Neural progenitor cell (in vitro differentiated cells): ENCODE data around the gene HOXD1. TPM values are rescaled to one million over a fixed set of nuclear protein-coding genes. Genes with fewer than 3 reads are reported as not detected.

Experiments
- DNase-seq: peaks from one replicate; pipeline ENCODE4 v3.0.0-alpha.2; 2016; ENCODE audit warnings: low spot score
- H2AFZ ChIP-seq: fragments of 200-600 bp; sonication (generic); replicated peaks from 2 replicates; pipeline ENCODE4 v1.6.1; 2016; ENCODE audit warnings: antibody characterized with exemption
- H3F3A ChIP-seq: fragments of 200-600 bp; sonication (generic); 2 replicates; pipeline ENCODE4 v1.6.1; 2016; ENCODE audit warnings: antibody characterized with exemption, low read depth
- H3K27ac ChIP-seq: fragments of 200-600 bp; sonication (generic); 2 replicates; pipeline ENCODE4 v1.5.1; 2016; ENCODE audit warnings: mild to moderate bottlenecking
- H3K27me3 ChIP-seq: fragments of 200-600 bp; sonication (generic); 2 replicates; pipeline ENCODE4 v1.6.1; 2016; ENCODE audit warnings: mild to moderate bottlenecking, moderate library complexity
- H3K36me3 ChIP-seq: fragments of 200-600 bp; sonication (generic); 2 replicates; pipeline ENCODE4 v1.5.1; 2016
- H3K4me1 ChIP-seq: fragments of 200-600 bp; sonication (generic); 2 replicates; pipeline ENCODE4 v1.6.1; 2016; ENCODE audit warnings: mixed run types
- H3K4me2 ChIP-seq: fragments of 200-600 bp; sonication (generic); 2 replicates; pipeline ENCODE4 v1.6.1; 2016
- H3K4me3 ChIP-seq: fragments of 200-600 bp; sonication (generic); 2 replicates; pipeline ENCODE4 v1.5.1; 2016
- H3K79me2 ChIP-seq: fragments of 200-600 bp; sonication (generic); 2 replicates; pipeline ENCODE4 v1.6.1; 2016; ENCODE audit warnings: low read depth
- H3K9ac ChIP-seq: fragments of 200-600 bp; sonication (generic); 2 replicates; pipeline ENCODE4 v1.6.1; 2016
- H3K9me3 ChIP-seq: fragments of 200-600 bp; sonication (generic); 2 replicates; pipeline ENCODE4 v1.5.1; 2016; ENCODE audit warnings: low read depth
- H4K20me1 ChIP-seq: fragments of 200-600 bp; sonication (generic); 2 replicates; pipeline ENCODE4 v1.6.1; 2016; ENCODE audit warnings: low read depth
- H3K27ac Mint-ChIP-seq: 3 replicates; pipeline ENCODE4 v1.8.0; 2021; ENCODE audit warnings: mixed read lengths
- H3K27me3 Mint-ChIP-seq: 2 replicates; pipeline ENCODE4 v1.8.0; 2022; ENCODE audit warnings: low read depth, mild to moderate bottlenecking, inconsistent platforms, moderate library complexity, mixed read lengths; ENCODE audit not compliant: insufficient read depth
- H3K36me3 Mint-ChIP-seq: 3 replicates; pipeline ENCODE4 v1.8.0; 2021; ENCODE audit warnings: mixed read lengths
- H3K4me1 Mint-ChIP-seq: 3 replicates; pipeline ENCODE4 v1.8.0; 2021; ENCODE audit warnings: mixed read lengths
- H3K4me3 Mint-ChIP-seq: 3 replicates; pipeline ENCODE4 v1.8.0; 2021; ENCODE audit warnings: mild to moderate bottlenecking, moderate library complexity, mixed read lengths
- H3K9me3 Mint-ChIP-seq: 3 replicates; pipeline ENCODE4 v1.8.0; 2020; ENCODE audit warnings: mixed read lengths
- EZH2 ChIP-seq: fragments of 200-600 bp; sonication (generic); IDR thresholded peaks from 2 replicates; pipeline ENCODE4 v1.6.1; 2017; ENCODE audit warnings: antibody characterized with exemption, mild to moderate bottlenecking, moderate library complexity
- EZH2phosphoT487 ChIP-seq: fragments of 200-600 bp; sonication (generic); IDR thresholded peaks from 2 replicates; pipeline ENCODE4 v1.6.1; 2017; ENCODE audit warnings: antibody characterized with exemption
- total RNA-seq: library from RNA; depleted of rRNA; stranded (reverse); fragments of >200 nt; gene quantifications from 2 replicates; pipeline ENCODE4 v1.2.3, GENCODE V29; 2015; ENCODE audit warnings: low replicate concordance
- TF ChIP-seq, protein P1 (sequence below): fragments of 200-600 bp; sonication (generic); IDR thresholded peaks from 2 replicates; pipeline ENCODE4 v1.5.1; 2017; ENCODE audit warnings: antibody characterized with exemption, mild to moderate bottlenecking

The HOXD1 gene
- total RNA-seq, 1 donor from 2014 or later, result not detected

DNA sequence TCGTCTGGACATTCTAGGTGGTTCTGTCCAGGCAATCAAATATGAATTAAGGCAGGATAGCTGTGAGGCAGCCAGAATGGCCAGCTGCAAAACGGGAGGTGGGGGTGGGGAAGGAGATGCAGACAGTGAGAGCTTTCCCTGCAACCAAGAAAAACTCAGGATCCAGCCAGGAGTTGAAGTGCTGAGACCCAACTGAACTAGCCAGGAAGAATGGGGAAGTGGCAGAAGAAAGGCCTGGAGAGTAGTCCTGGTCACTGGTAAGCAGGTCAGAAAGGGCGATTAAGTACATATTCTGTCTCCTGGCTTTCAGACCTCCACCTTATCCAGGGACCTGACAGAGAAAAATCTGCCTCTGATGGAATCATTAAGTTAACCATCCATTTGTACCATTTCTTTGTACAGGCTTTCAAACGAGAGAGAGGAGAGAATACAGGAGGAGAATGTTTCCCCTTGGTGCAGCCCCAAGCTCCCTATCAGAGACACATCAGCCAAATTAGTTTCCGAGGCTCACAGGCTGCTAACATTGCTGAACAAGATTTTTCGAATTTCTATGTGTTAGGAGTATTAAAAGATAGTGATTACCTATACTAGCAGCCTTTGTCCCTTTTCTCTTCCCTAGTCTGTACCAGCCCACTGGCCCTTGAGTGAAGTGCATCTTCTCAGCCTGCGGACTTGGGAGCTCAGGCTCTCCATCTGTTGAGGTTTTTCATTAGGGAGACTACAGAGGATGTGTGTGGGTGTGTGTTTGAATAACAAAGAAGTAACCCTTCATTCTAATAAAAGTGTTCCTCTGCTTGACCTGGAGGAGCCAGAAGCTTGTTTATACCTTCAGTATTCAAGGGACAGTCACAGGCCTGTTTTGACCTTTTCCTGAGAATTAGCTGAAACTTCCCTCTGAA, 12.5 kb upstream of the HOXD1 start:
- H3K36me3 Mint-ChIP-seq, result peaks cover 2% of the 10 kb centered on the region
- no peak overlapping the region for H3K27ac Mint-ChIP-seq
- H3K4me2 ChIP-seq, result no peak overlapping the region
- H3K27me3 Mint-ChIP-seq, result peaks cover 88% of the 10 kb centered on the region
- peaks cover 12% of the 10 kb centered on the region for H3K4me1 ChIP-seq
- peaks cover 12% of the 10 kb centered on the region for H3K9me3 Mint-ChIP-seq
- H3K79me2 ChIP-seq, result no peaks in the 10 kb centered on the region
- H3K36me3 ChIP-seq, result no peaks in the 10 kb centered on the region
- DNase-seq, result no peak
- H3K4me1 Mint-ChIP-seq, result peaks cover 25% of the 10 kb centered on the region
- no peak overlapping the region for H3K9ac ChIP-seq
- no peak overlapping the region for H2AFZ ChIP-seq
- H4K20me1 ChIP-seq, result peaks cover 93% of the 10 kb centered on the region
- H3K4me3 ChIP-seq, result no peak overlapping the region
- H3K9me3 ChIP-seq, result no peaks in the 10 kb centered on the region
- peak overlapping the region; percentile 64 for H3K4me3 Mint-ChIP-seq
- H3K27me3 ChIP-seq, result peaks cover 100% of the 10 kb centered on the region
- H3K27ac ChIP-seq, result no peak overlapping the region
- peaks cover 15% of the 10 kb centered on the region for H3F3A ChIP-seq
- TF ChIP-seq EZH2phosphoT487 (no peak), EZH2 (no peak)
- TF ChIP-seq, protein P1, sequence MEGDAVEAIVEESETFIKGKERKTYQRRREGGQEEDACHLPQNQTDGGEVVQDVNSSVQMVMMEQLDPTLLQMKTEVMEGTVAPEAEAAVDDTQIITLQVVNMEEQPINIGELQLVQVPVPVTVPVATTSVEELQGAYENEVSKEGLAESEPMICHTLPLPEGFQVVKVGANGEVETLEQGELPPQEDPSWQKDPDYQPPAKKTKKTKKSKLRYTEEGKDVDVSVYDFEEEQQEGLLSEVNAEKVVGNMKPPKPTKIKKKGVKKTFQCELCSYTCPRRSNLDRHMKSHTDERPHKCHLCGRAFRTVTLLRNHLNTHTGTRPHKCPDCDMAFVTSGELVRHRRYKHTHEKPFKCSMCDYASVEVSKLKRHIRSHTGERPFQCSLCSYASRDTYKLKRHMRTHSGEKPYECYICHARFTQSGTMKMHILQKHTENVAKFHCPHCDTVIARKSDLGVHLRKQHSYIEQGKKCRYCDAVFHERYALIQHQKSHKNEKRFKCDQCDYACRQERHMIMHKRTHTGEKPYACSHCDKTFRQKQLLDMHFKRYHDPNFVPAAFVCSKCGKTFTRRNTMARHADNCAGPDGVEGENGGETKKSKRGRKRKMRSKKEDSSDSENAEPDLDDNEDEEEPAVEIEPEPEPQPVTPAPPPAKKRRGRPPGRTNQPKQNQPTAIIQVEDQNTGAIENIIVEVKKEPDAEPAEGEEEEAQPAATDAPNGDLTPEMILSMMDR, result no peak

DNA sequence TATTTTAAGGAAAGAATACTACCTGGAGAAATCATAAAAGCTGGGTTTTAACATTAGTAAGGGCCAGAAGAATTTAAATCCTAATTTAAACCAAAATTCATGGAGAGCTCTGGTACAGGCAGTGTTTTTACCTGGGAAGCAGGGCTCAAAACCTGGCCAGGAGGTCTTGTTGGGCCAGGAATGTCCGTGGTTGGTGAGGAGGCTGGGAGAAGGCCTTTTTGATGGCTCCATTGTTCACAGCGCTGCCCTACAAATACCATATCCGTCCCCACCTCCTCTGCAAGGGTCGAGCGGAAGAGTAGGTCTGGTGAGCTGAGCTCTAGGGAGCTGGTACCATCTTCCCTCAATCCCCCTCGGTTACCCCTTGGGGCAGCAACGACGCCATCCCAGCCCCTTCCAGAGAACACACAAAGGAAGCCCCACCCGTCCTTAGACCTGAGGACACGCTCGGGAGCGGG, 10.9 kb upstream of the HOXD1 start:
- H3K4me3 Mint-ChIP-seq, result peak overlapping the region; percentile 7
- peaks cover 83% of the 10 kb centered on the region for H4K20me1 ChIP-seq
- peaks cover 2% of the 10 kb centered on the region for H3K36me3 Mint-ChIP-seq
- peaks cover 12% of the 10 kb centered on the region for H3K4me1 ChIP-seq
- H3K27me3 ChIP-seq, result peaks cover 100% of the 10 kb centered on the region
- H2AFZ ChIP-seq, result no peak overlapping the region
- H3K9ac ChIP-seq, result no peak overlapping the region
- no peak overlapping the region for H3K27ac Mint-ChIP-seq
- no peaks in the 10 kb centered on the region for H3K36me3 ChIP-seq
- H3K4me2 ChIP-seq, result peak overlapping the region; percentile 71
- DNase-seq, result peak; percentile 52
- peaks cover 9% of the 10 kb centered on the region for H3K9me3 Mint-ChIP-seq
- peaks cover 23% of the 10 kb centered on the region for H3K4me1 Mint-ChIP-seq
- TF ChIP-seq EZH2phosphoT487 (no peak), EZH2 (no peak)
- TF ChIP-seq, protein P1, result no peak
- H3K9me3 ChIP-seq, result no peaks in the 10 kb centered on the region
- H3K4me3 ChIP-seq, result peak overlapping the region; percentile 38
- peaks cover 15% of the 10 kb centered on the region for H3F3A ChIP-seq
- no peaks in the 10 kb centered on the region for H3K79me2 ChIP-seq
- no peak overlapping the region for H3K27ac ChIP-seq
- H3K27me3 Mint-ChIP-seq, result peaks cover 85% of the 10 kb centered on the region

DNA sequence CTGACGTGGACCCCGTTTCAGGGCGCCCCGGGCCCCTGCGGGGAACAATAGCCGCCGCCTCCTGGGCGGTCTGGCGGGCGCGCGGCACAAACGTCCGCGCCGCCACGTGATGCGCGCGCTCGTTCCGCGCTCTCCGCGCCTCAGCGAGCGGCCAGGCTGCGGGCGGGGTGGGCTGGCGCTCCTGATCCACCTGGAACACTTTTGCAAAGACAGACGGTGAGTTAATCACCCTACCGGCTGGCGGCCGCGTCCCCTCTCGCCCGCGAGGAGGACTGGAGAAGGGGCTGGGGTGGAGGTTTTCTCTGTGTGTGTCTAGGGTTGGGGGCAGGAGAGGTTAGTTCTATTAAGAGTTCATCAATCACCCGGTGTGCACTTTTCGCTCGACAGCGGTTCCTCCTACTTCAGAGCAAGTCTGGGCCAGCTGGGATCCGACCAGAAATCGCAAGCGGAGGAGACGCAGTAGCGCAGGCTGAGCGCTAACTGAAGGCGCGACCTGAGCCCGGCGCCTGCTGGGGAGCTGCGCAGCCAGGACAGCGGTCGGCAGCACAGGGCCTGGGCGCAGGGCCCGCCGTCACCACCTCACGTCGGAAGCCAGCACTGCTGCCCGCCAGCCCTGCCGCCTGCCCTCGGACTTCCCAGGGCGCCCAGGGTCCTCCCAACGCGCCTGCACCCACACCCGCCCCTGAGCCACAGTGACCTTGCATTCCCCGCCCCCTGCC, 10.3 kb upstream of the HOXD1 start:
- H3K9me3 Mint-ChIP-seq, result peaks cover 7% of the 10 kb centered on the region
- TF ChIP-seq, protein P1, result no peak
- TF ChIP-seq EZH2phosphoT487, result peak; percentile 95
- TF ChIP-seq EZH2, result peak; percentile 96
- no peak overlapping the region for H3K27ac Mint-ChIP-seq
- H3K4me2 ChIP-seq, result peak overlapping the region; percentile 71
- H3K27ac ChIP-seq, result no peak overlapping the region
- H3K27me3 Mint-ChIP-seq, result peaks cover 85% of the 10 kb centered on the region
- H3K36me3 ChIP-seq, result no peaks in the 10 kb centered on the region
- no peaks in the 10 kb centered on the region for H3K79me2 ChIP-seq
- no peak overlapping the region for H3K9ac ChIP-seq
- H3K4me1 ChIP-seq, result peaks cover 12% of the 10 kb centered on the region
- peaks cover 22% of the 10 kb centered on the region for H3K4me1 Mint-ChIP-seq
- H3K4me3 ChIP-seq, result peak overlapping the region; percentile 38
- H3F3A ChIP-seq, result peaks cover 15% of the 10 kb centered on the region
- peaks cover 77% of the 10 kb centered on the region for H4K20me1 ChIP-seq
- peaks cover 2% of the 10 kb centered on the region for H3K36me3 Mint-ChIP-seq
- peaks cover 100% of the 10 kb centered on the region for H3K27me3 ChIP-seq
- DNase-seq, result peak; percentile 46
- H2AFZ ChIP-seq, result no peak overlapping the region
- peak overlapping the region; percentile 63 for H3K4me3 Mint-ChIP-seq
- H3K9me3 ChIP-seq, result no peaks in the 10 kb centered on the region
